SK-N-SH (cell line): ENCODE data around the gene CPAMD8. TPM values are rescaled to one million over a fixed set of nuclear protein-coding genes. Genes with fewer than 3 reads are reported as not detected.

Experiments used
- CTCF ChIA-PET: fragments of 300-600, 350-600 bp; formaldehyde crosslinking; extraction: SDS; loops from one replicate; lab custom pipeline; 2021; lab: Yijun Ruan, JAX
- POLR2A ChIA-PET: fragments of 350-600 bp; sonication (Branson Sonifier 250); formaldehyde crosslinking; extraction: SDS; loops from one replicate; lab custom pipeline; 2020; ENCODE audit warnings: antibody characterized with exemption, inconsistent platforms; lab: Yijun Ruan, JAX
- DNase-seq: peaks from one replicate; pipeline ENCODE4 v3.0.0; 2012
- H2AFZ ChIP-seq: fragments of 200-600 bp; sonication (generic); 2 replicates; pipeline ENCODE4 v1.8.1; 2016; ENCODE audit warnings: antibody characterized with exemption, mild to moderate bottlenecking, low read depth
- H3F3A ChIP-seq: fragments of 200-600 bp; sonication (generic); replicated peaks from 2 replicates; pipeline ENCODE3; 2016; ENCODE audit warnings: antibody characterized with exemption, mild to moderate bottlenecking; ENCODE audit not compliant: insufficient read depth
- H3K27ac ChIP-seq, 2 experiments: fragments of 200-500 bp in 1 of 2; fragments of 200-600 bp in 1 of 2; sonication (Bioruptor generic) in 1 of 2; sonication (generic), shearing (Covaris generic) in 1 of 2; 2 replicates each; pipeline versions ENCODE4 v1.5.1 to v1.6.1; 2014 to 2016; ENCODE audit warnings: low read depth in 2 of 2, inconsistent platforms in 1 of 2, low read length in 1 of 2, mild to moderate bottlenecking in 1 of 2, mixed read lengths in 1 of 2
- H3K27me3 ChIP-seq: fragments of 200-600 bp; sonication (generic), shearing (Covaris generic); 2 replicates; pipeline ENCODE4 v1.6.1; 2016; ENCODE audit warnings: mixed run types; ENCODE audit not compliant: insufficient read depth
- H3K36me3 ChIP-seq, 2 experiments: fragments of 200-500 bp in 1 of 2; fragments of 200-600 bp in 1 of 2; sonication (Bioruptor generic) in 1 of 2; sonication (generic) in 1 of 2; replicated peaks in 1 of 2; 2 replicates each; pipeline versions ENCODE3 to v1.5.1; 2014 to 2016; ENCODE audit warnings: low read length in 1 of 2, mild to moderate bottlenecking in 1 of 2; ENCODE audit not compliant: insufficient read depth in 2 of 2, control insufficient read depth in 1 of 2
- H3K4me1 ChIP-seq, 2 experiments: fragments of 200-500 bp in 1 of 2; fragments of 200-600 bp in 1 of 2; sonication (Bioruptor generic) in 1 of 2; sonication (generic), shearing (Covaris generic) in 1 of 2; 2 replicates each; pipeline versions ENCODE4 v1.5.1 to v1.6.1; 2014 to 2016; ENCODE audit warnings: low read depth in 1 of 2, low read length in 1 of 2, mixed run types in 1 of 2; ENCODE audit not compliant: insufficient read depth in 2 of 2, control insufficient read depth in 1 of 2
- H3K4me2 ChIP-seq: fragments of 200-600 bp; sonication (generic), shearing (Covaris generic); 2 replicates; pipeline ENCODE4 v1.6.1; 2017; ENCODE audit warnings: mixed run types
- H3K4me3 ChIP-seq, 2 experiments: fragments of 200-500 bp in 1 of 2; fragments of 200-600 bp in 1 of 2; sonication (Bioruptor generic) in 1 of 2; sonication (generic), shearing (Covaris generic) in 1 of 2; 2 replicates each; pipeline versions ENCODE4 v1.5.1 to v1.8.1; 2014 to 2016; ENCODE audit warnings: low read depth in 2 of 2, inconsistent platforms in 1 of 2, low read length in 1 of 2, mild to moderate bottlenecking in 1 of 2, mixed read lengths in 1 of 2, moderate library complexity in 1 of 2
- H3K79me2 ChIP-seq: fragments of 200-600 bp; sonication (generic); 2 replicates; pipeline ENCODE4 v1.8.1; 2017; ENCODE audit warnings: mild to moderate bottlenecking; ENCODE audit not compliant: insufficient read depth
- H3K9ac ChIP-seq: fragments of 200-600 bp; sonication (generic); 2 replicates; pipeline ENCODE4 v1.6.1; 2017; ENCODE audit warnings: mixed run types
- H3K9me2 ChIP-seq: fragments of 200-600 bp; sonication (generic); 2 replicates; pipeline ENCODE4 v1.6.1; 2017; ENCODE audit warnings: mixed run types
- H3K9me3 ChIP-seq: fragments of 200-600 bp; sonication (generic); 2 replicates; pipeline ENCODE4 v1.6.1; 2017; ENCODE audit warnings: mixed run types, mild to moderate bottlenecking, moderate library complexity
- H4K20me1 ChIP-seq: fragments of 200-600 bp; sonication (generic); 2 replicates; pipeline ENCODE4 v1.6.1; 2017; ENCODE audit warnings: mild to moderate bottlenecking, mixed run types; ENCODE audit not compliant: insufficient read depth
- CHD2 ChIP-seq: fragments of 150-350 bp; IDR thresholded peaks from 2 replicates; pipeline ENCODE4 v1.6.1; 2018; ENCODE audit warnings: low read length; ENCODE audit not compliant: partially characterized antibody
- EP300 ChIP-seq, 2 experiments: IDR thresholded peaks; 2 replicates each; pipeline versions ENCODE4 v1.4.0 to v1.6.1; 2012; ENCODE audit warnings: borderline replicate concordance in 1 of 2, low read depth in 1 of 2, low read length in 1 of 2
- FOXJ3 ChIP-seq: sonication (generic); formaldehyde crosslinking; IDR thresholded peaks from 2 replicates; pipeline ENCODE4 v1.5.1; 2020; ENCODE audit warnings: mild to moderate bottlenecking, missing genetic modification reagents
- FOXM1 ChIP-seq: IDR thresholded peaks from 2 replicates; pipeline ENCODE4 v1.4.0; 2012; ENCODE audit warnings: low read depth, mild to moderate bottlenecking
- GABPA ChIP-seq: IDR thresholded peaks from 2 replicates; pipeline ENCODE4 v1.4.0; 2012; ENCODE audit warnings: low read depth, mild to moderate bottlenecking
- NRF1 ChIP-seq: IDR thresholded peaks from 2 replicates; pipeline ENCODE4 v1.6.1; 2012; ENCODE audit warnings: low read depth, mild to moderate bottlenecking, low read length
- REST ChIP-seq: IDR thresholded peaks from 2 replicates; pipeline ENCODE4 v1.6.1; 2012; ENCODE audit warnings: mild to moderate bottlenecking, low read depth, low read length, moderate library complexity
- RFX5 ChIP-seq: IDR thresholded peaks from 2 replicates; pipeline ENCODE4 v1.6.1; 2012; ENCODE audit warnings: mild to moderate bottlenecking, improper control_type of control experiment, low read length
- SIN3A ChIP-seq: IDR thresholded peaks from 2 replicates; pipeline ENCODE4 v1.6.1; 2012; ENCODE audit warnings: low read depth, mild to moderate bottlenecking, low read length, moderate library complexity, borderline replicate concordance
- SMC3 ChIP-seq: IDR thresholded peaks from 2 replicates; pipeline ENCODE4 v1.6.1; 2012; ENCODE audit warnings: low read depth, low read length, improper control_type of control experiment
- TAF1 ChIP-seq: IDR thresholded peaks from 2 replicates; pipeline ENCODE4 v1.6.1; 2012; ENCODE audit warnings: low read depth, mild to moderate bottlenecking, low read length, moderate library complexity, borderline replicate concordance
- WGBS: methylation state at CpG from one replicate; pipeline ENCODE4 v1.1.6; 2017; ENCODE audit warnings: low lambda C conversion rate; 5-methylcytosine and 5-hydroxymethylcytosine counted together
- polyA plus RNA-seq, 3 experiments: library from polyadenylated mRNA; depleted of rRNA; stranded (reverse); fragments of >200 nt; gene quantifications; 2 replicates each; pipeline ENCODE4 v1.2.3, GENCODE V29; 2012
- TF ChIP-seq, protein P1 (sequence below): fragments of 150-350 bp; IDR thresholded peaks from 2 replicates; pipeline ENCODE4 v1.6.1; 2017; ENCODE audit warnings: antibody characterized with exemption, low read length, low read depth, borderline replicate concordance

CPAMD8 gene
- polyA plus RNA-seq, 1 of the 3 experiments (the other 2 are of a cell fraction): 1.2 TPM

DNA sequence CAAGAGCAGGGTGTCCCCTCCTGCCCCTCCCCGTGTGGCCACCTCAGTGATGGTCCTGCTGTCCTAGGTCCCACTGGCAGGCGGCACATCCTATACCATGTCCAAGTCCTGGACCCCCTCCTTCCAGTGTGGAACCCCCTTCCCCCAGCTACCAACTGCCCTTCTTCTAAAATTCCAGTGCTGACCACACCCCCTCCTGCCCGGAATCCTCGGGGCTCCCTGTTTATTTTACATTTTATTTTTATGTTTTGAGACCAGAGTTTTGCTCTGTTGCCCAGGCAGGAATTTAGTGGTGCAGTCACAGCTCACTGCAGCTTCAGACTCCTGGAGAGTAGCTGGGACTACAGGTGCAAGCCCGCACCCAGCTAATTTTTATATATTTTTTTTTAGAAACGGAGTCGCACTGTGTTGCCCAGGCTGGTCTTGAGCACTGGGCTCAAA is 945 bp upstream of the CPAMD8 start (continued):
- TF ChIP-seq, protein P1, sequence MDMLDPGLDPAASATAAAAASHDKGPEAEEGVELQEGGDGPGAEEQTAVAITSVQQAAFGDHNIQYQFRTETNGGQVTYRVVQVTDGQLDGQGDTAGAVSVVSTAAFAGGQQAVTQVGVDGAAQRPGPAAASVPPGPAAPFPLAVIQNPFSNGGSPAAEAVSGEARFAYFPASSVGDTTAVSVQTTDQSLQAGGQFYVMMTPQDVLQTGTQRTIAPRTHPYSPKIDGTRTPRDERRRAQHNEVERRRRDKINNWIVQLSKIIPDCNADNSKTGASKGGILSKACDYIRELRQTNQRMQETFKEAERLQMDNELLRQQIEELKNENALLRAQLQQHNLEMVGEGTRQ: no peak
- no peak for TF ChIP-seq EP300 (IDR thresholded peaks at IDR 0.05; ENCODE audit: borderline replicate concordance in 1 of 2, low read depth in 1 of 2, low read length in 1 of 2)
- no peak for TF ChIP-seq FOXJ3
- no peak for TF ChIP-seq NRF1
- no peak for TF ChIP-seq FOXM1
- TF ChIP-seq, all 33 proteins: peak for 0

DNA sequence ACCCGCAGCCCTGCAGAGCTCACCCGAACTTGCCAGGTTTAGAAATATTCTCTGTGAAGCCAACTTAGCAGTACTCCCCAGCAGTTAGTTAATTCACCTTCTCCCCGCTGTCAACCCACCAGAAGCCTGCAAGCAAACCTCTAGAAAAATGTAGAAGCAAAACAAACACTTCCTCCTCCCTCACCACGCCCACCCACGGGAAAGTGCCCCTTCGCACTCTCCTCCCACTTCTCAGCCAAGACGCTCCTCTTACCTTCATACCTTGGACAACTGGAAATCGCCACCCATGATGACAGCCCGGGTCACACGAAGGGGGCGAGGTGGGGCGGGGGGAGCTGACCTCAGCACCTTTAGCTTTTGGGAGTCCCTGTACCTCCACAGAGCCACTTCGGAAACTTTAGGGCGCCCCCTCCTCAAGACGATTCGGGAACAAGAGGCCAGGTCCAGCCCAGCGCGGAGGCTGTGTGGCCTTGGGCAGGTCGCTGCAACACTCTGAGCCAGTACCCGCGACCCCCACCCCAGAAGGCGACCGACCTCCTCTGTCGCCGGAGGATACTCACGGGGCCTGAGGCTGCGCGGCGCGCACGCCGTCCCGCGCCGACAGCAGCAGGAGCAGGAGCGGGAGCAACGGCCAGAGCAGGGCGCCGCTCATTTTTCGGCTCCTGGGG is 485 bp downstream of the CPAMD8 start:
- Histone ChIP-seq H3K9me3 (no peaks in the 10 kb centered on the region), H3F3A (no peaks in the 10 kb centered on the region)
- 10% methylated on average over 19 of the region's 40 CpGs for WGBS

More for the DNA sequence above, 485 bp downstream of the CPAMD8 start:
- Histone ChIP-seq H3K4me3 (no peak overlapping the region), H3K36me3 (no peaks in the 10 kb centered on the region), H3K27ac (no peak overlapping the region), H2AFZ (no peak overlapping the region), H3K79me2 (no peaks in the 10 kb centered on the region), H3K9ac (no peak overlapping the region), H3K4me2 (no peak overlapping the region), H3K4me1 (no peaks in the 10 kb centered on the region), H4K20me1 (no peaks in the 10 kb centered on the region), H3K9me2 (no peaks in the 10 kb centered on the region), H3K27me3 (peaks cover 38% of the 10 kb centered on the region)
- no peak for DNase-seq
- ChIA-PET CTCF (interaction anchor here (1.5 kb wide), 1 partner anchor 26 kb away, joined by 4 read pairs; no protein-coding TSS in a partner anchor), POLR2A (no interaction called here)
- TF ChIP-seq CHD2: no peak
- no peak for TF ChIP-seq RFX5
- TF ChIP-seq SIN3A: no peak
- TF ChIP-seq GABPA: no peak
- no peak for TF ChIP-seq REST
- TF ChIP-seq FOXM1: no peak
- no peak for TF ChIP-seq TAF1
- no peak for TF ChIP-seq SMC3
